ENCODE measurements around the gene IGFALS. TPM values are rescaled to one million over a fixed set of nuclear protein-coding genes. Genes with fewer than 3 reads are reported as not detected.

IGFALS gene
- total and polyA plus RNA-seq, 2 donors (not counting 3 experiments of a cell fraction or from before 2014, with no cell fraction given): not detected

- FAIRE-seq (no peak), DNase-seq (ENCODE audit: low read depth, low spot score) (no peak)
- Histone ChIP-seq H3K36me3 (ENCODE audit: control insufficient read depth in 2 of 2, extremely low read depth in 1 of 2, insufficient read depth in 2 of 2, low read length in 2 of 2) (peaks cover 0 to 25% of the 10 kb centered on the region in 2 experiments), H2AFZ (ENCODE audit: low read depth, low read length) (no peak overlapping the region), H3K9ac (replicated peaks; ENCODE audit: extremely low read depth, insufficient read depth, low read length) (no peak overlapping the region), H3K9me3 (replicated peaks; ENCODE audit: control insufficient read depth, insufficient read depth, low read length) (no peaks in the 10 kb centered on the region), H4K20me1 (replicated peaks; ENCODE audit: control insufficient read depth, extremely low read depth, insufficient read depth, low read length) (no peaks in the 10 kb centered on the region), H3K4me2 (ENCODE audit: insufficient read depth, low read length) (no peak overlapping the region), H3K79me2 (ENCODE audit: control insufficient read depth, insufficient read depth, low read length) (no peaks in the 10 kb centered on the region), H3K27me3 (ENCODE audit: control insufficient read depth in 2 of 2, insufficient read depth in 2 of 2, low read length in 2 of 2) (no peaks in the 10 kb centered on the region), H3K4me1 (ENCODE audit: control insufficient read depth, extremely low read depth, insufficient read depth, low read length) (no peaks in the 10 kb centered on the region), H3K4me3 (replicated peaks in 1 of 3; ENCODE audit: insufficient read depth in 1 of 3, low read depth in 1 of 3, low read length in 3 of 3) (no peak overlapping the region), H3K9me1 (replicated peaks; ENCODE audit: control insufficient read depth, extremely low read depth, insufficient read depth, low read length) (no peaks in the 10 kb centered on the region), H3K27ac (ENCODE audit: insufficient read depth, low read depth, low read length) (no peak overlapping the region)
- BruUV-seq (replicated peaks): no TSS peak
- POLR2A ChIA-PET: no interaction called here
- dilution Hi-C loops (cut with MboI; ENCODE audit: extremely low pct_ligation_motif_present, low sequenced_read_pairs) (no loop called here), intact Hi-C loops (cut with micrococcal nuclease) (no loop called here)
- CTCF ChIA-PET: interaction anchor here (1.3 kb wide), 1 partner anchor 18 kb away, joined by 4 read pairs; no protein-coding TSS in a partner anchor
- TF ChIP-seq EZH2 (IDR thresholded peaks at IDR 0.05; ENCODE audit: borderline replicate concordance, low read depth, low read length, severe bottlenecking) (no peak), GATA2 (IDR thresholded peaks at IDR 0.05; ENCODE audit: insufficient read depth, insufficient read length, low read depth, low read length) (no peak), MYC (IDR thresholded peaks at IDR 0.05; ENCODE audit: low read depth, low read length) (no peak), JUN (IDR thresholded peaks at IDR 0.05; ENCODE audit: borderline replicate concordance, insufficient read depth, insufficient read length, low read depth) (no peak), FOS (IDR thresholded peaks at IDR 0.05; ENCODE audit: borderline replicate concordance, insufficient read depth, low read length) (no peak), MAX (IDR thresholded peaks at IDR 0.05; ENCODE audit: insufficient read depth, insufficient read length) (no peak), POLR2A (IDR thresholded peaks at IDR 0.05; ENCODE audit: low read depth, low read length) (no peak), POLR2AphosphoS5 (IDR thresholded peaks at IDR 0.05; ENCODE audit: insufficient read depth, low read depth, low read length) (no peak)
- TF ChIP-seq, protein P1, sequence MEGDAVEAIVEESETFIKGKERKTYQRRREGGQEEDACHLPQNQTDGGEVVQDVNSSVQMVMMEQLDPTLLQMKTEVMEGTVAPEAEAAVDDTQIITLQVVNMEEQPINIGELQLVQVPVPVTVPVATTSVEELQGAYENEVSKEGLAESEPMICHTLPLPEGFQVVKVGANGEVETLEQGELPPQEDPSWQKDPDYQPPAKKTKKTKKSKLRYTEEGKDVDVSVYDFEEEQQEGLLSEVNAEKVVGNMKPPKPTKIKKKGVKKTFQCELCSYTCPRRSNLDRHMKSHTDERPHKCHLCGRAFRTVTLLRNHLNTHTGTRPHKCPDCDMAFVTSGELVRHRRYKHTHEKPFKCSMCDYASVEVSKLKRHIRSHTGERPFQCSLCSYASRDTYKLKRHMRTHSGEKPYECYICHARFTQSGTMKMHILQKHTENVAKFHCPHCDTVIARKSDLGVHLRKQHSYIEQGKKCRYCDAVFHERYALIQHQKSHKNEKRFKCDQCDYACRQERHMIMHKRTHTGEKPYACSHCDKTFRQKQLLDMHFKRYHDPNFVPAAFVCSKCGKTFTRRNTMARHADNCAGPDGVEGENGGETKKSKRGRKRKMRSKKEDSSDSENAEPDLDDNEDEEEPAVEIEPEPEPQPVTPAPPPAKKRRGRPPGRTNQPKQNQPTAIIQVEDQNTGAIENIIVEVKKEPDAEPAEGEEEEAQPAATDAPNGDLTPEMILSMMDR (IDR thresholded peaks at IDR 0.05; ENCODE audit: extremely low read depth in 1 of 2, insufficient read depth in 1 of 2, low read depth in 1 of 2, low read length in 2 of 2): no peak
Observed at GRCh38 chr16:1741553-1742165, 51.8 kb downstream of the IGFALS start.

Data from endothelial cell of umbilical vein (primary cell).